ENCODE results near the gene STH.

Gene STH

DNA sequence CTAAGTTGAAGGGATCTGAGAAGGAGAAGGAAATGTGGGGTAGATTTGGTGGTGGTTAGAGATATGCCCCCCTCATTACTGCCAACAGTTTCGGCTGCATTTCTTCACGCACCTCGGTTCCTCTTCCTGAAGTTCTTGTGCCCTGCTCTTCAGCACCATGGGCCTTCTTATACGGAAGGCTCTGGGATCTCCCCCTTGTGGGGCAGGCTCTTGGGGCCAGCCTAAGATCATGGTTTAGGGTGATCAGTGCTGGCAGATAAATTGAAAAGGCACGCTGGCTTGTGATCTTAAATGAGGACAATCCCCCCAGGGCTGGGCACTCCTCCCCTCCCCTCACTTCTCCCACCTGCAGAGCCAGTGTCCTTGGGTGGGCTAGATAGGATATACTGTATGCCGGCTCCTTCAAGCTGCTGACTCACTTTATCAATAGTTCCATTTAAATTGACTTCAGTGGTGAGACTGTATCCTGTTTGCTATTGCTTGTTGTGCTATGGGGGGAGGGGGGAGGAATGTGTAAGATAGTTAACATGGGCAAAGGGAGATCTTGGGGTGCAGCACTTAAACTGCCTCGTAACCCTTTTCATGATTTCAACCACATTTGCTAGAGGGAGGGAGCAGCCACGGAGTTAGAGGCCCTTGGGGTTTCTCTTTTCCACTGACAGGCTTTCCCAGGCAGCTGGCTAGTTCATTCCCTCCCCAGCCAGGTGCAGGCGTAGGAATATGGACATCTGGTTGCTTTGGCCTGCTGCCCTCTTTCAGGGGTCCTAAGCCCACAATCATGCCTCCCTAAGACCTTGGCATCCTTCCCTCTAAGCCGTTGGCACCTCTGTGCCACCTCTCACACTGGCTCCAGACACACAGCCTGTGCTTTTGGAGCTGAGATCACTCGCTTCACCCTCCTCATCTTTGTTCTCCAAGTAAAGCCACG lies 28.3 kb downstream of the STH start:
- no peak for DNase-seq (ENCODE audit: low spot score)

DNA sequence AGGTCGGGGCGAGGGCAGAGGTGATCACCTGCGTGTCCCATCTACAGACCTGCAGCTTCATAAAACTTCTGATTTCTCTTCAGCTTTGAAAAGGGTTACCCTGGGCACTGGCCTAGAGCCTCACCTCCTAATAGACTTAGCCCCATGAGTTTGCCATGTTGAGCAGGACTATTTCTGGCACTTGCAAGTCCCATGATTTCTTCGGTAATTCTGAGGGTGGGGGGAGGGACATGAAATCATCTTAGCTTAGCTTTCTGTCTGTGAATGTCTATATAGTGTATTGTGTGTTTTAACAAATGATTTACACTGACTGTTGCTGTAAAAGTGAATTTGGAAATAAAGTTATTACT lies 28.9 kb downstream of the STH start:
- DNase-seq (ENCODE audit: low spot score), result no peak

DNA sequence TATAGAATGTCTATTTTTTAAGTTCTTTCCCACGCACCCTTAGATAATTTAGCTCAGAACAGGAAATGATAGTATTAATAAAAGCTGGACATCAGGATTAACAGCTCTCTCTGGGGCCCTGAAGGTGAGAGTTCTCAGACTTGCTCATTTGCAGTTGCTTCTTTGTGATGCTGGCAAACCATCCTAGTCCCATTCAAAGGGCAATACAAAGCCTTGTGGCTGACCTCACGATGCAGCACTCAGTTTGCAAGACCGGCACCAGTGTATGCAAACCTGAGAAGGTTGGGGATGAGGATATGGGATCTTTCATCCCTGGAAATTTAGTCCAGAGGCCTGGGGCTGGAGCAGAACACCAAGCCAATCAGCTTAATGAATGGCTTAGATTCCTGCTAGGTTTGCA lies 29.3 kb downstream of the STH start:
- DNase-seq (ENCODE audit: low spot score), result no peak

DNA sequence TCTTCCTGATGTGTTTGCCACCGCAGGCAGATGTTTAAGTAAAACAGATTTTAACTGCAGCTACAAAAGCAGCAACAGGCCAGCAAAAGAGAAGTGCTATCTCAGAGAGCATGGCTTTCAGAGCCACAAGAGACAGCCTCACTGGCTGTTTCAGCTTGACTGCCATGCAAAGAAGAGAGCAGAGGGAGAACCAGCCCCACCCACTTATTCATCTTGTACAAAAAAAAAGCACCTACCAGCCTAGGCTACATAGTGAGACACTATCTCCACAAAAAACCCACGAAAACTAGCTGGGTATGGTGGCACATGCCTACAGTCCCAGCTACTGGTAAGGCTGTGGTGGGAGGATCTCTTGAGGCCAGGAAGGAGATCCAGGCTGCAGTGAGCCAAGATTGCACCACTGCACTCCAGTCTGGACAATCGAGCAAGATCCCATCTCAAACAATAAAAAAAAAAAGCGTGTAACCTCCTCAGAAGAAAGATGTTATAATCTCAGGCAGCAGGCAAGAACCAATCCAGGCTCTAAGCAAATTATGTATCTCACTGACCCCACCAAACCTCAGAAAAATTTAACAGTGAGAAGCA lies 30.0 kb downstream of the STH start:
- no peak for DNase-seq (ENCODE audit: low spot score)

DNA sequence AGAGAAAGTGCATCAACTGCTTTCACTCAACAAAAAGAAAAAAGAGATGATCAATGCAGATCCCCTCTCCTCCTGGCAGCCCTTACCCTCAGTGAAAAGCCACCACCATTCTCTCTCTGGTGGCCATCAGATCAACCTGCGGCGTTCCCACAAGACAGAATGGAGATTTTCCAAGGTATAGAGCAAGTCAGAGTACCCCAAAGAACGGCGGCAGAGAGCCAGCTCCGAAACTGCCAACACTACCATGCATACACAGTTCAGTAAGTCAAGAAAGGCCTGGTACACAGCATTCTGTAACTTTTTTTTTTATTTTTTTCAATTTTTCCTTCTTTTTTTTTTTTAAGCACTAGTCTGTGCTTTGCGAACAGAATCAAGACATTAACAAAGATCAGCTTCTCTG lies 30.6 kb downstream of the STH start:
- DNase-seq (ENCODE audit: low spot score), result no peak

DNA sequence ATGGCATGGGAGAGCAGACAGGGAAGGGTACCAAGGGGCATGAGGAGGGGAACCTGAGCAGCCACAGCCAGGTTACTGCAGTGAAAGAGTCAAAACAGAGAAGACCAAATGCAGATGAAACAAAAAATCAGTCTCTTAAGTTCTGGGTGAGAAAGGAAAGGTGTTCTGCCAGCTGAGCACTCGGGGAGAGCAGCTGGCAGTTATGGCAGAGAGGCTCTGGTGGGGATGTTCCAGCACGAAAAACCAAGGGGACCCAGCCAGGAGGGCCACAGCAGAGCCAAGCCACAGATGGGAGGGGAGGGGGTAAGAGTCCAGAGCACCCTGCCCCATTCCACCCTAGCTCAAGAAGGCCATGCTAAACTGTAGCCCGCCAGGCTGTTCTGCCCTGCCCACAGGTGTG lies 31.7 kb downstream of the STH start:
- no peak for DNase-seq (ENCODE audit: low spot score)

DNA sequence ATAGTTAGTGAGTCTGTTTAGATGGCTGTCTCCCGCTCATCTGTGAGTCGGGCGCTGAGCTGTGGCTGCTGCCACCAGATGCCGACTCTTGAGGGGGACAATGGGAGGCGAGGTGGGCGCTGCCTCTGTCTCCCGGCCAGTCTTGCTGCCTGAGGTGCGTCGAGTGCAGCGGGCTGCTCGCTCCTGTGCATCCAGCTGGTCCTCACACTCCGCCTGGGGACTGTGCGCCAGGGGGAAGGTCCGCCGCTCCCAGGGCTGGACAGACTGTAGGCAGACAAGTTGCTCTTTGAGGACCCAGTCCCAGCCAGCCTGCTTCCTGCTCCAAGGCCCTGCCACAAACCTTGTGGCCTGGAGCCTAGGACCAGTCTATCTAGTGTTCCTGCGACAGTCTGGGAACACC lies 32.4 kb downstream of the STH start:
- DNase-seq (ENCODE audit: low spot score), result no peak

DNA sequence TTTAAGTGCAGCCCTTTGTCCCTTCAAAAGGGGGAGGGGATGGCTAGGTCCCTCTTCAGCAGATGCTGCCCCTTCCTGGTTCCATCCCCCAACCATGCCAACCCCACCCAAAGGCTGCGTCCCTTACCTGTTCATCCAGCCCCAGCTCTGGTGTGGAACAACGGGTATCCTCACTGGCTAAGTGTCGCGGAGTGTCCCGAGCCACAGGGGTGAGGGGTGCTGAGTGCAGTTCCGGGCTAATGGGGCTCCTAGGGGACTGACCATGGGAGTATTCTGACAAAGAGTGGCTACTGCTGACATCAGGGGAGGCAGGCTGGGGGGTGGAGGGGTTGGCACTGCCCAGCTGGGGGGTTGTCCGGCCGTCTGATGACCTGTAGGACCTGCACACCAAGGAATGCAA lies 32.9 kb downstream of the STH start:
- no peak for DNase-seq (ENCODE audit: low spot score)

DNA sequence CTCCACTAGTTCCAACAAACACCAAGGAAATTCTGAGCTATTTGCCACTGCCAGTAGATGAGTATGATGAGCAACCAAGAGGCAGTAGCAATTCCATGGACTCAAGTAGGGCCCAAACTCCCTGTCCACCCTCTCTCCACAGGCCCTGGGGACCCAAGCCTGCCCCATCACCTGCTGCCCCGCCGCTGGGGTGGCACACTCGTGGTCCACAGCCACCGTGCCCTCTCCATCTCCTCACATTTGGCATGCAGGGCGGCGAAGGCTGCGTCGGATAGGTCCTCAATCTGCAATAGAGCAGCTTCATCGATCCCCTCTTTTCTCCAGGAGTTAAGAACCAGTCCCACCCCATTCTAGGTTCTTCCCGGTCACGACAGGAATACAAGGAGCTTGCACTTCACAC lies 33.9 kb downstream of the STH start:
- no peak for DNase-seq (ENCODE audit: low spot score)

DNA sequence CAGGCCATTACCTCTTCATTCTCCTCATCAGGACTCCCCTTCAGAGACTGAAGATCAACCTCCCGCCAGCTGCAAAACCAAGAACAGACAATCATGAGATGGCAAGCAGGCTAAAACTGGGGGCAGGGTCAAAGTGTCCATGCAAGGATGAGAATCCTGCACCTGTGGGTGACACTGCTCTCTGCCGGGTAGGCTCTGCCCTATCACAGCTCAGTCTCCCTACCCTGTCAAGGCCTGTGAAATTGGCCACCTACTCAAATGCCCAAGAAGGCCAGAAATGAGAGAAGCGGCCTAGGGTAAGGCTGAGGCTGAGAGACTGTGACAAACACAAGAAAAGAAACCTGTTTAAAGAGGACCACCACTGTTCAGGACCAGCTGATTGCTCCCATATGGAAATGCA lies 34.3 kb downstream of the STH start:
- DNase-seq (ENCODE audit: low spot score), result no peak

DNA sequence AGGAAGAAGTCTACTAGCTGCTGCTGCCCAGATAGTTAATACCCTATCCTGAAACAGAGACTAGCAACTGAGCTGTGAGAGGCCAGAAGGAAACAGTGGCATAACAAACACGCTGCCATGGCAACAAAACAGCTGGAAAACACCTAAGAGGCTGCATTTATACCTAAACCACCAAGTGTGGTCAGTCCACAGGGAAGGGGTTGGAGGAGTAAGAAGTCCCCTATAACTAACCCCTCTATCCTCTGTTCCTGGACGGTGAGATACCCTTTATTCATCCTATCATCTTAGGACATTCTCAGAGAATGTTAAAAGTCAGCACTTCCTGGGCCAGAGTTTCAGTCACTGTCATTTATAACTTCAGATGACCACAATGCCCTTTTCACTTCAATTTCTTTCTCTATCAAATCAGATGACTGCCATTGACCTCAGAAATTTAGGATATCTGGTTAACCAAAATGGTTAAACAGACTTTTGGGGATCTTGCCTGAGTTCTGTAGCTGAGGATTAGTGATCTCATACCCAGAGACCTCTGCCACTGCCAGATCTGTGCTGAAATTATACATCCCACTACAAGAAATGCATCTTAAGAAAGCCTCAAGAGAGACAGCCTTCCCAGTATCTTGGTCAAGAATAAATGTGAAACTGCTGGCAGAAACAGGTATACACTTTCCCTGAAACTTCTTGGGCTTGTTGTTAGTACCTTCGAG lies 36.2 kb downstream of the STH start:
- DNase-seq (ENCODE audit: low spot score), result no peak

DNA sequence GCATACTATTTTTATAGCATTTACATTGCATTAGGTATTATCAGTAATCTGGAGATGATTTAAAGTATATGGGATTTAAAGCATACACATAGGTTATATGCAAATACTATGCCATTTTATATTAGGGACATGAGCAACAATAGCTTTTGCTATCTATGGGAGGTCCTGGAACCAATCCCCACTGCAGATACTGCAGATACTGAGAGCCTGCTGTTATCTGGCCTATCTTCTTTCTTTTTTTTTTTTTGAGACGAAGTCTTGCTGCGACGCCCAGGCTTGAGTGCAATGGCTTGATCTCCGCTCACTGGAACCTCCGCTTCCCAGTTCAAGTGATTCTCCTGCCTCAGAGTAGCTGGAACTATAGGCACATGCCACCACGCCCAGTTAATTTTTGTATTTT lies 37.4 kb downstream of the STH start:
- no peak for DNase-seq (ENCODE audit: low spot score)

DNA sequence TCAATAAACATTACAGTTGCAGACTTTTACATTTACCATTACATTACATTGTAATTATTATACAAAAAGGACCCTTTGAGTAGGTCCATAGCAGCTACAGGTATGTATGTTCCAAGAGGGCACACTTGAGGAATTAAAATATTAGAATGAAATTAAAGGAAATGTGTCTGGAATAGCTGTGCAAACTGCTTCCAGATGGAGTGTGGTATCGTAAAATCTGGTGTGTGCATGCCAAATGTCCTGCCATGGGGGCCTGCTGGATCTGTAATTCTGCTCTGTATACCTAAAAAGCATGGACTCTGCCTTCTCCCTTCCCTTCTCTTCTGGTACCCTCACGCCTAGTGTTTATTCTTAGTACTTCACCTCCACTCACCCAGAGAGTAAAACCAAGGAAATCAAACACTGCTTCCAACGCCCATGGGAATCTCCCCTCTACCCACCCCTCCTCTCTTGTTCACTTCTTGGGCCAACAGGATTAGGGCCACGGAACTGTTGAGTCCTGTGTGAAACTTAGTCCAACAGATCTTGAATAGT lies 38.7 kb downstream of the STH start:
- DNase-seq (ENCODE audit: low spot score), result no peak

DNA sequence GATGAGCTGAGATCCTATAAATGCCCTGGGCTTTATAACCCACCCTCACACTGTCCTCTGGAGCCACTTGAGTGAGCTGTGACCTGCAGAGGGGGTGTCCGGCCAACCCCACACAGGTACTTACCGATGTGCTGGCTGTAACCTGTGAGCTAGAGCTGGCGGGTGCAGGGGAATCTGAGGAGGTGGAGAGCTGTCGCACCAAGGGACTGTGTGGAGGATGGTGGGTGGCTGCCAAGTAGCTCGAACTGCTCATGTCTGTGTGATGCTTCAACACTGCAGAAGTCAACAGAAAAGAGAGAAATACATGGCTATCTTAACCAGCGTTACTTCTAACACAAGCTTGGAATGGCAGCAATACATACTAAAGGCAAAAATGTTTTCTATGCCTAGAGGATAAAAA lies 39.4 kb downstream of the STH start:
- no peak for DNase-seq (ENCODE audit: low spot score)

DNA sequence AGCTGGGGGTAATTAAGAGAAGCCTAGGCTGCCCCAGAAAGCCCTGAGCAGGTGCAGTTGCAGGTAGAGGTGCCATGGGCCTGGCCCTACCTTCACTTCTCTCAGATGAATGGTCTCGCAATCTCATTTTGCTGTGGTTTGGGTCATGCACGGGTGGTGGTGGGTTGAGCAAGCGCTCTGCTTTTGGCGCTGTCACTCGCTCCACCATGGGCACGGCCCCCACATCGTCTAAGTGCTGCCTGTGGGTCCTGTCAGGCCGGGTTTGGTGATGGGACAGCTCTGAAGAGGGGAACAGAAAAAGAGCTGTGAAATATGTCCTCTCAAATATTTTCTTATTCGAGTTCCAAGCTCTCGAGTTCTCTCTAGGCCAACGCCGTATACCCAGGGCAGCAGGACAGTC lies 39.9 kb downstream of the STH start:
- DNase-seq (ENCODE audit: low spot score), result no peak

DNA sequence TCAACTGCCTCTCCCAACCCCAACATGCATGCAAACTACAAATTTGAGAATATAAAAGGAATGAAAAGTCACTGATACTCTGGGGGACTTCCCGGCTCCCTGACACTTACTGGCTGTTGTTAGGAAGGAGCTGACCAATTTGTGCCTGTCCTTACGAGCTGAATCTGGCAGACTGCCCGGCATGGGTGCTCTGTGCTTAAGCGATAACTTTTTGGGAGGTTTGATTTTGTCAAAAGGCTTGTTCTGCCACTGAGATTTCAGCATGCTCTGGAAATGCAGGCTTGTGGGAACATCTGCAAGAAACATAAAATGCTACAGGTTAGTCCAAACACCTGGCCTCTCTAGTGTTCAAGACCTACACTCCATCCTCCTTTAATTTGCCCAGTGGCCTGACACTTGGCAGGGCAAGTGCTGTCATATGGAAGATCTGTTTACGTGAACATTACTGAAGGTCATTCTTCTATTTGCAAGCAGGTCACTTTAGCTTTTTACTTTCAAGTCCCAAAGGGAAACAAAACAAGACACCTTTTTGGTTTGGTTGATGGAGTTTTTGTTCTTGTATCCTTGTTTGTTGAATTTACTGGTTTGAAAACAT lies 40.6 kb downstream of the STH start:
- DNase-seq (ENCODE audit: low spot score), result no peak

DNA sequence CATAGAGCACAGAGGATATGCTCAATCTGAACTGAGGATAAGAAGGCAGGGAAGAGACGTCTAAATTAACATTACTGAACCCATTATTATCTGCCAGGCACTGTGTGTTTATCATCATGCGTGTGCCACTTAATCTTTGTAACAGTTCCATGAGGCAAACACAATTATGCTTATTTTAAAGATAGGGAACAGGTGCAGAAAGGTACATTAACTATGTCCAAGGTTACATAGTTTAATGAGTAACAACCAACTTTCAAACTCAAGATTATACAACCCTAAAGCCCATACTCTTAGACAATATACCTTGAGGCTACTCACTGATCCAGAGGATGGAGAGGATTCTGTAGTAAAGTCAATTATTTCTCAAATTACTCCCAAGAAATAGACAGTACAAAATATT lies 43.2 kb downstream of the STH start:
- no peak for DNase-seq (ENCODE audit: low spot score)

DNA sequence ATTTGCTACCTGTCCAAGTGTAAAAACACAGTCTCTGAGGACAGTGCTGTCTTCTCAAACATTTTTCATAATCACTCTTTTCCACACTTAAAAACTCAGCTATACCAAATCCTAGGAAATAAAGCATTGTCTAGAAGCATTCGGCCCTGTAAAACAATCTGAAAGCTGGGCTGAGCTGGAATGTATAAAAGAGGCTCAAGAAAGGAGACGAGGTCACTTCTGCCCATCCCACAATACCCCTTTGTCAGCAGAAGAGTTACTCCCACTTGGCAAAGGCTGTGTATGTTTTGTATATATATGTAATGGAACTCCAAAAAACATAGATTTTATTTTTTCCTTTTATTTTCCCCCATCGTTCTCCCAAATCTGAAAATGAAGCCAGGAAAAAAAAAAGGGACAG lies 43.9 kb downstream of the STH start:
- DNase-seq (ENCODE audit: low spot score), result no peak

DNA sequence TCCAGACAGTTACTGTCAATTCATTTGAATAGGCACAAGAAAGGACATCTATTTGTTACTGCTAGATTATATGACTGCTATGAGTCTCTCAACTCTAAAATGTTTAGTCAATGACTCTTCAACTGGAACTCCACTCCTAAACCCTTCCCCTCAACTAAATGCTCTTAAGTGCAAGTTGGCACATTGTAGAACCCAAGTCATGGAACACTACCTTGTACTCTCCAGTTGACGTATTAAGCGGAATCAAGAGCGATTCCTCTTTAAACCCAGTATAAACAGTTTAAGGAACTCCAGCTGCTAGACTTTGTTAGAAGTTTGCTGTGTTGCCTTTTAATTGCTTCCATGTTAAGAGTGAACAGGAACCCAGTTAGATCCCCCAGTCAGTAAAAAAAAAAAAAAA lies 44.6 kb downstream of the STH start:
- DNase-seq (ENCODE audit: low spot score), result no peak

DNA sequence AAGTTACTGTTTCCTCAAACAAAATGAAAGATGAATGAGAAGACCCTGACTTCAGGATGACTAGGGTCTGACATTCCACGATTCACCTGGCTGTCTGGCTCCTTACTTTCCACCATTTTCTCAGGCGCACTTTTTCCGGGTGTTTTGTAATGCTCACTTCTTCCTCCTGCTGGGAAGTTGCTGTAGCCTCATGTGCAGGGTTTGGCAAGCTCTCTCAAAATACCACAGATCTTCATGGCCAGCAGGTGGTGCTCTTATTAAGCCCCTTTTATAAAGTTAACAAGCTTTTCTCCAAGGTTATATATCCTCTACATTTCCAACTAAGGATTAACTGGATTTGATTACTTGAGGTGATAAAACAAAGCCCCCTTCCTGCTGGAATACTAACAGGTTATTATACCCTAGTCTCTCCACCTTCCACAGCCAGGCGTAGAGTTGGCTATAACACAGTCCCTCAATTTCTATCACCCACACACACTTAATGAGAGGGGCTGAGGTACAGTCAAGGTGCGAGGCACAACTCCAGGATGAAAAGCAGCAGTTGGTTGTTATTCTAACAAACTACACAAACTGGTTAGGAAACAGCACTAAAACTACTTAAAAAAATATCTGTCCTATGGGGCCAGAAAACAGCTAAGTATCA lies 45.4 kb downstream of the STH start:
- peak; percentile 90 for DNase-seq (ENCODE audit: low spot score)

DNA sequence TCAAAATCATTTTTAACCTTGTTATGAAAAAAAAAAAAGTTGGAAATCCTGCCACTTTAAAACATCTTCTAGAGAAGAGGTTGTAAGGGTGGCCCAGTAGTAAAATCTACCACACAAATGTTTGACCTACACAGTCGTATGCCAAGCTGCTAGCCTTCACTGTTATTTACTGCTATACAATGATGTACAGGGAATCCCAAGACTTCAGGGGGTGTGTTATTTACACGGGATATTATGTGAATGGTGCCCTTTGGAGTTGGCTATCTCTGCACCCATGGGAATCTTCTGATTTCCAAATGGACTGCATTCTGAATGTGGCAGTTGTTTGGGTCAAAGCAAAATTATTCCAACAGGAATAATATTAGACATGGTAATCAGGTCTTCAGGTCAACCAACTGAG lies 45.9 kb downstream of the STH start:
- no peak for DNase-seq (ENCODE audit: low spot score)

DNA sequence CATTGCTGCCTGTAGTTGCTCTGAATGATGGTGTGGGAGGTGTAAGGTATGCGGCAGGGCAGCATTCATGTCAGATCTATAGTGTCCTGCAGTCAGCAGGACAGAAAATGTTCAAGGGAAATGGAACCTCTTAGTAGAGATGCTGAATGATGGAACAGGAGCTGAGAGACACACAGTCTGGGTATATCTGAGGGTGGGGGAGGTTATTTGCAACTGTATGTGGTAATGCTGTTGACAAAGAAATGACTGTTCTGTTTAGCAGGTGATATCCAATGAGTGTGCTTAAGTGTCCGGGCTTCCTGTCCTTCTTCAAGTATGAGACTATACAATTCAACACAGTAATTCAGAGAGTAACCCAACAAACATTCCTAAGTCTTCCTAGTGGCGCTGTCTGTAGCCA lies 46.6 kb downstream of the STH start:
- no peak for DNase-seq (ENCODE audit: low spot score)
